B cell (primary cell): Measurements from ENCODE around the gene PRPS1L1. TPM values are rescaled to one million over a fixed set of nuclear protein-coding genes. Genes with fewer than 3 reads are reported as not detected.

Source experiments
- ATAC-seq: fragments of 200-7000 bp; cut with Tn5 transposase; one replicate; pipeline ENCODE4 v1.10.0; 2021; ENCODE audit warnings: low read depth, mild to moderate bottlenecking, moderate number of reproducible peaks, moderate library complexity
- CTCF ChIA-PET: fragments of 350-600 bp; sonication (Branson Sonifier 250); formaldehyde crosslinking; loops from one replicate; lab custom pipeline; 2021; ENCODE audit warnings: antibody characterized with exemption, inconsistent platforms; lab: Charles Lee
- POLR2A ChIA-PET: fragments of 350-600 bp; sonication (Branson Sonifier 250); formaldehyde crosslinking; loops from one replicate; lab custom pipeline; 2021; ENCODE audit warnings: antibody characterized with exemption; lab: Charles Lee
- DNase-seq: peaks from one replicate; pipeline ENCODE4 v3.0.0; 2013
- H2AFZ ChIP-seq: 2 replicates; pipeline ENCODE4 v1.6.1; 2012; ENCODE audit warnings: mild to moderate bottlenecking, low read depth, low read length; ENCODE audit not compliant: insufficient read depth, poor library complexity, severe bottlenecking
- H3K27ac ChIP-seq, 2 donors: 1 replicate in 1 of 2; 2 replicates in 1 of 2; pipeline ENCODE4 v1.5.1; 2012 to 2013; ENCODE audit warnings: low read length in 2 of 2, mild to moderate bottlenecking in 2 of 2, moderate library complexity in 1 of 2
- H3K27me3 ChIP-seq, 4 experiments: fragments of 200-600 bp in 1 of 4; sonication (generic) in 1 of 4; replicated peaks in 1 of 4; 1 replicate in 2 of 4; 2 replicates in 2 of 4; pipeline versions ENCODE4 v1.6.1 to v1.7.0; 2013 to 2016; ENCODE audit warnings: low read length in 3 of 4, mild to moderate bottlenecking in 2 of 4, mixed read lengths in 1 of 4, moderate library complexity in 1 of 4; ENCODE audit not compliant: insufficient read depth in 4 of 4, control insufficient read depth in 3 of 4; ENCODE audit errors: control extremely low read depth in 1 of 4
- H3K36me3 ChIP-seq, 2 experiments: replicated peaks in 1 of 2; 1 replicate in 1 of 2; 2 replicates in 1 of 2; pipeline versions ENCODE4 v1.6.1 to v1.7.1; 2013; ENCODE audit warnings: low read length in 1 of 2; ENCODE audit not compliant: insufficient read depth in 2 of 2, control insufficient read depth in 1 of 2; ENCODE audit errors: control extremely low read depth in 1 of 2, extremely low read depth in 1 of 2
- H3K4me1 ChIP-seq, 2 donors: fragments of 200-600 bp in 1 of 2; sonication (generic) in 1 of 2; 1 replicate in 1 of 2; 2 replicates in 1 of 2; pipeline versions ENCODE4 v1.5.1 to v1.6.1; 2013 to 2017; ENCODE audit warnings: low read length in 2 of 2; ENCODE audit not compliant: control insufficient read depth in 2 of 2, insufficient read depth in 2 of 2
- H3K4me2 ChIP-seq: replicated peaks from 2 replicates; pipeline ENCODE3; 2012; ENCODE audit warnings: mild to moderate bottlenecking, low read depth, low read length; ENCODE audit not compliant: poor library complexity, severe bottlenecking
- H3K4me3 ChIP-seq, 5 experiments: fragments of 200-600 bp in 1 of 5; sonication (generic) in 1 of 5; 1 replicate in 3 of 5; 2 replicates in 2 of 5; pipeline versions ENCODE4 v1.5.1 to v1.7.0; 2011 to 2016; ENCODE audit warnings: low read length in 4 of 5, mild to moderate bottlenecking in 4 of 5, low read depth in 2 of 5, control low read depth in 1 of 5, moderate library complexity in 1 of 5; ENCODE audit not compliant: insufficient read depth in 1 of 5; ENCODE audit errors: control extremely low read depth in 1 of 5, extremely low read depth in 1 of 5
- H3K79me2 ChIP-seq: fragments of 200-600 bp; sonication (generic); one replicate; pipeline ENCODE4 v1.6.0; 2016; ENCODE audit warnings: low read length; ENCODE audit not compliant: control insufficient read depth, insufficient read depth
- H3K9ac ChIP-seq: fragments of 200-600 bp; sonication (generic); 2 replicates; pipeline ENCODE4 v1.6.1; 2017; ENCODE audit warnings: mild to moderate bottlenecking, low read length, moderate library complexity
- H3K9me3 ChIP-seq, 3 donors: one replicate each; pipeline versions ENCODE4 v1.6.1 to v1.7.1; 2013; ENCODE audit warnings: low read length in 2 of 3; ENCODE audit not compliant: control insufficient read depth in 2 of 3, insufficient read depth in 1 of 3; ENCODE audit errors: control extremely low read depth in 1 of 3
- H4K20me1 ChIP-seq: 2 replicates; pipeline ENCODE4 v1.6.0; 2012; ENCODE audit warnings: mild to moderate bottlenecking, low read length; ENCODE audit not compliant: insufficient read depth, control insufficient read depth, poor library complexity, severe bottlenecking
- H3K27ac Mint-ChIP-seq: one replicate; pipeline ENCODE4 v1.8.0; 2021; ENCODE audit warnings: mixed read lengths
- H3K27me3 Mint-ChIP-seq: one replicate; pipeline ENCODE4 v1.8.0; 2021; ENCODE audit warnings: mixed read lengths
- H3K4me1 Mint-ChIP-seq: one replicate; pipeline ENCODE4 v1.8.0; 2021; ENCODE audit warnings: mixed read lengths
- H3K4me3 Mint-ChIP-seq: one replicate; pipeline ENCODE4 v1.8.0; 2021; ENCODE audit warnings: mixed read lengths
- H3K9me3 Mint-ChIP-seq: one replicate; pipeline ENCODE4 v1.8.0; 2022; ENCODE audit warnings: mixed read lengths; ENCODE audit not compliant: insufficient read depth
- CTCF ChIP-seq: fragments of 200-600 bp; IDR thresholded peaks from one replicate; pipeline ENCODE4 v1.8.0; 2022; ENCODE audit warnings: antibody characterized with exemption, mild to moderate bottlenecking
- EZH2 ChIP-seq: IDR thresholded peaks from 2 replicates; pipeline ENCODE4 v1.6.1; 2012; ENCODE audit warnings: borderline replicate concordance, low read depth, mild to moderate bottlenecking, moderate library complexity, low read length; ENCODE audit not compliant: insufficient read depth, poor library complexity, severe bottlenecking
- WGBS: methylation state at CpG from one replicate; pipeline ENCODE4 v1.1.5; 2013; ENCODE audit warnings: missing lambda C conversion rate; ENCODE audit not compliant: insufficient coverage; 5-methylcytosine and 5-hydroxymethylcytosine counted together
- intact Hi-C: fragments of 100-400 bp; cut with micrococcal nuclease; formaldehyde crosslinking; loops from one replicate; pipeline ENCODE4 v1.10.0; 2022
- polyA plus RNA-seq: library from polyadenylated mRNA; depleted of rRNA; stranded (reverse); fragments of >200 nt; gene quantifications from 2 replicates; pipeline ENCODE4 v1.2.3, GENCODE V29; 2012
- total RNA-seq, 2 donors: library from RNA; stranded (reverse); fragments of 120-200 nt in 1 of 2; gene quantifications; 1 replicate in 1 of 2; 2 replicates in 1 of 2; pipeline versions ENCODE4 v1.2.3 to v1.2.4, GENCODE V29; 2013 to 2022

PRPS1L1 gene
- total and polyA plus RNA-seq, 2 donors (not counting 1 experiment from before 2014, with no cell fraction given), result not detected

- H3K27me3 ChIP-seq, result no peaks in the 10 kb centered on the region
- H3K9ac ChIP-seq, result no peak overlapping the region
- whole genome bisulfite sequencing, result 75% methylated on average over 3 of the region's 3 CpGs
- H3K4me1 ChIP-seq, result no peaks in the 10 kb centered on the region
- no peaks in the 10 kb centered on the region for H3K36me3 ChIP-seq
- ChIA-PET POLR2A (no interaction called here), CTCF (no interaction called here)
- no peaks in the 10 kb centered on the region for H3K9me3 ChIP-seq
- H4K20me1 ChIP-seq, result no peaks in the 10 kb centered on the region
- H3K27me3 Mint-ChIP-seq, result peaks cover 6% of the 10 kb centered on the region
- H3K27ac Mint-ChIP-seq, result no peak overlapping the region
- TF ChIP-seq EZH2 (no peak), CTCF (no peak)
- H3K4me1 Mint-ChIP-seq, result no peaks in the 10 kb centered on the region
- peaks cover 3% of the 10 kb centered on the region for H3K9me3 Mint-ChIP-seq
- no peak overlapping the region for H3K4me3 Mint-ChIP-seq
- intact Hi-C loops, result no loop called here
- H3K4me3 ChIP-seq, result no peak overlapping the region
- DNase-seq, result no peak
- H3K4me2 ChIP-seq, result no peak overlapping the region
- H3K27ac ChIP-seq, result no peak overlapping the region
- no peak overlapping the region for H2AFZ ChIP-seq
- ATAC-seq, result no peak
- H3K79me2 ChIP-seq, result no peaks in the 10 kb centered on the region
Observed at GRCh38 chr7:18045171-18045570, 17.5 kb upstream of the PRPS1L1 start.

GRCh38 chr7:18041191-18041590 lies 13.5 kb upstream of the PRPS1L1 start:
- H3K4me3 Mint-ChIP-seq, result no peak overlapping the region
- Histone ChIP-seq H3K36me3 (no peaks in the 10 kb centered on the region), H3K79me2 (no peaks in the 10 kb centered on the region), H3K27ac (no peak overlapping the region), H3K4me3 (no peak overlapping the region), H3K4me2 (no peak overlapping the region), H3K4me1 (no peaks in the 10 kb centered on the region), H3K9me3 (no peaks in the 10 kb centered on the region), H3K27me3 (no peaks in the 10 kb centered on the region), H4K20me1 (no peaks in the 10 kb centered on the region), H3K9ac (no peak overlapping the region), H2AFZ (no peak overlapping the region)
- POLR2A ChIA-PET, result no interaction called here
- ATAC-seq (no peak), DNase-seq (no peak)
- CTCF ChIA-PET, result no interaction called here
- no peaks in the 10 kb centered on the region for H3K4me1 Mint-ChIP-seq
- peaks cover 3% of the 10 kb centered on the region for H3K9me3 Mint-ChIP-seq
- H3K27ac Mint-ChIP-seq, result no peak overlapping the region
- intact Hi-C loops, result no loop called here
- TF ChIP-seq CTCF (no peak), EZH2 (no peak)
- H3K27me3 Mint-ChIP-seq, result peaks cover 3% of the 10 kb centered on the region
